SK-N-DZ (cell line): ENCODE results near the gene DEPDC5.

Source experiments
- DNase-seq: peaks from one replicate; pipeline ENCODE4 v3.0.0-alpha.2; 2015; ENCODE audit warnings: low spot score

The DEPDC5 gene

DNA sequence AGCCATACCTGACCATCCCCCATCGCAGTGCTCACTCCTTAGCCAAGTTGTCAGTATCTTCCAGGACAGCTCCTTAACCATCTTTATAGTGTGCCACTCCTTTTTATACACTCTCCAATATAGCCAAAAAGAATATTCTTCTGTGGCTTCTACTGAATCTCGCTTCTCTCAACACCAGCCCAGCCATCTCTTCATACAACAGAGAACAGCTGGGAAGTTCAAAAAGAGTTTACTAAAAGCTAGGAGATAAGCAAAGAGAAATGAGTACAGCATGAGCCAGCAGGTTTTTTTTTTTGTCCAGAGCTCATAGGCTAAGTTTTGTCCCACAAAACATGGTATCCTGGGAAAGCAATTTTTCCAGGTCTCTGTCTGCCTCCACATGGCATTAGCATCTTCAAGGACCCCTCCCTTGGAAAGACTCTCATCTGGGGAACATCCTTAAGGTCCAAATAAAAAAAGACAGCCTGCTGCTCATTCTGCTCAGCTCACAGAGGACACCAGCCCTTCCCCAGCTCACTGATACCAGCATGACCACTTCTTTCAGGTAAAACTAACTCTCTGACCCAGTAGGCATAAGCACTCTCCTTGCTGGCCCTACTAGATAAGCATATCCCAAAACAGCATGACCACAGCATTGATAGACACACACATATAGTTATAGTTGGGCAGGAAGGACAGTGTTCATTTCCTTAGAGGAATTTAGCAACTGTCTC lies 141.7 kb downstream of the DEPDC5 start:
- DNase-seq, result no peak

DNA sequence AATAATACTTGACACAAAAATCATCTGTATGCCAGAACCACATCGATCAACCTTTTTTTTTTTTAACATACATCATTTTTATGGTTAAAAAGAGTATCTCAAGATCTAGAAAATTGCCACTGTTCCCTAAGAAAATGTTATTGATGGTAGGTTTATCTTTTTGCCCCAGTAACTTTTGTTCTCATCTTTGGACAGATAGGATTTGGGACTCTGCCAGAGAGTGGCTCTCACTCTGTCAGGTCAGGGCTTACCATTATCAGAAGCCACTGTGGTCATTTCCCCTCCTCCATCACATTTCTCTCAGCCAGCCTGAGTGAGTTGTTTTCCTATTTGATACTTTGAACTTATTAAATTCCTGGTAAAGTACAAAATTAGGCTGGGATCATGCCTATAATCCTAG lies 142.7 kb downstream of the DEPDC5 start:
- no peak for DNase-seq

- no peak for DNase-seq
Measured at GRCh38 chr22:31897842-31898805, 144.3 kb downstream of the DEPDC5 start.

GRCh38 chr22:31898926-31899325 lies 145.1 kb downstream of the DEPDC5 start:
- DNase-seq, result no peak

- no peak for DNase-seq
Measured at GRCh38 chr22:31899669-31900068, 145.8 kb downstream of the DEPDC5 start.

DNA sequence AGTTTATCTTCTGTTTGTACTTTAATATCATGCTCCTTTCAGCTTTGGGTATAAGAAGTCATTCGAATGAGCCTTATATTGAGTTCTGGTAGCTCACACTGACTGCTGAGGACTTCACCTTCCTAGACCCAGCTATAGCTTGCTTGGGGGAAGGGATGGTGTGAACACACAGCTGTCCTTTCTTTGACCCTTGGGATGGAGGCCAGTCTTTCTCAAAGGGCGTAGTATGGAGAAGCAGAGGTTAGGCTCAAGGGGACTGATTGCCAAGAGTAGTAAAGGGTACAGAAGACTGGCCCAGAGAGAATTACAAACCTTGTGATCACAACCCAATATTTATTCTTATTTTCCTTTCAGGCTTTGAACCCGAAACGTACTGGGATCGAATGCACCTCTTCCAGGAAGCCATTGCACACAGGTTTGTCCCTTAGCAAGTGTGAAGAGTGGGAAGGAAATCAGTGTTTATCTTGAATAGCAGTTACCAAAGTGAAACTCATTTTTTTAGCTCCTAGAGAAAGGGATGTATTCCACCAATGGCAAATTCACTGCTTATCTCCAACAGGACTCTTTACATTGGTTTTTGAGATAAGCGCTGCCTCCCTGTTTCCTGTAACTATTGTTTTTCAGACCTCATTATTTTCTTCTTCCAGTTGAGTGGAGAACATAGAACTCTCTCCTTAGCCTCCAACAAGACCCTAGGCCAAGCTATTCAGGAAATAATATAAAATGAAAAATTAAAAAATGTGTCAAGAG lies 147.7 kb downstream of the DEPDC5 start:
- no peak for DNase-seq

DNA sequence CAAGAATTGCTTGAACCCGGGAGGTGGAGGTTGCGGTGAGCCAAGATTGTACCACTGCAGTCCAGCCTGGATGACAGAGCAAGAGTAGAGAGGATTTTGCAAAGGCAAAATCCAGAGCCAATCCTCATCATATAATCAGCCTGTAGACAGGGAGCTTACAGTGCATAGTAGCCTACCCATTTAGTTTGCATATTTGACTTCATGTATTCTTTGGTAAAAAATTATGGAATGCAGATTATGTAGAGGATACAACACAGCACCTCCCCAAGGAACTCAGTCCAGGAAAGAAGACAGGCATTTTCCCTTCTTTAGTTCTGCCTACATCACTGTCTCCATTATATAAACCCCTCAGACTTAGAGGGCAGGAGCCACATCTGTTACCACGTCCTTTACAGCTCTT lies 150.8 kb downstream of the DEPDC5 start:
- no peak for DNase-seq

DNA sequence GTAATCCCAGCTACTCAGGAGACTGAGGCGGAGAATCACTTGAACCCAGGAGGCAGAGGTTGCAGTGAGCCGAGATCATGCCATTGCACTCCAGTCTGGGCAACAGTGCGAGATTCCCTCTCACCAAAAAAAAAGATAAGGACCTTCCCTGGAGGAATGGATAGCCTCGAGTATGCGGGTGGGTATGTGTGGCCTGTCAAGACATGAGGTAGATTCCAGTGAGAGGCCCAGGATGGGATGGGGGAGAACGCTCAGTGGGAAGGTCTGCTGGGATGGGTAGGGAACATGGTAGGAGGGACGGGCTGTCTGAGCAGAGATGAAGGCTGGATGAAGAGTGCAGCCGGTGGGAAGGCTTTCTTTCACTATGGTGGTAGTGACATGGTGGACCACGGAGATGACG lies 151.5 kb downstream of the DEPDC5 start:
- no peak for DNase-seq

GRCh38 chr22:31906086-31906485 lies 152.3 kb downstream of the DEPDC5 start:
- no peak for DNase-seq

GRCh38 chr22:31906569-31906968 lies 152.8 kb downstream of the DEPDC5 start:
- DNase-seq, result no peak

DNA sequence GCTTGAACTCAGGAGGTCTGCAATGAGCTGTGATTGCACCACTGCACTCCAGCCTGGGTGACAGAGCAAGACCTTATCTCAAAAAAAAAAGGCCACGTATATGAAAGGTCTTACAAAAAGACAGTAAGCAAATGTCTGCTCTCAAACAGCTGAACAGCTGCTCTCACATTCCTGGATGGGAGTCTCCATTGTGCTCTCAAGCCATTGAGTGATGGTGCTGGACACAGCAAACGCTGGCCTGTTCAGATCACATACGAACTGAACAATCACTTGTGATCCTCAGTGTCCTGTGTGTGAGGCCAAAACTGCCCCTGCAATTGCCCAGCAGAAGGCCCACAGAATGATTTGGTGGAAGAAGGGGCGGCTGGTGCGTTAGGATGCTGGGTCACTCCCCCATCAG lies 156.2 kb downstream of the DEPDC5 start:
- no peak for DNase-seq

- no peak for DNase-seq
Measured at GRCh38 chr22:31911565-31912406, 158.0 kb downstream of the DEPDC5 start.

DNA sequence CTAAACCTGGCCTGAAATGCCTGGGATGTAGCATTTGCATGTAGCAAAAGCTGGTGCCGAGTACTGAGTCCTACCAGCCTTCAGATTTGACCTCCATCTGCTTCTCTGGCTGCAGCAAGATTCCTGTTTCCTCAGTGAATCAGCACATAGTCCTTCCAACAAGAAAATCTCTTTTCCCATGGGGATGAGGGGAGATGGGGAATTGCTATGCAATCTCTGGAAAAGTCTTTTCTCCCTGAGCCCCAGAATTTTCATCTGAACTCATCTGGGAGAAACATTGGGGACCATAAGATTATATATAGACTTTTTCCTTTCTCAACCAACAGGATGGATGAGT lies 158.6 kb downstream of the DEPDC5 start:
- no peak for DNase-seq

DNA sequence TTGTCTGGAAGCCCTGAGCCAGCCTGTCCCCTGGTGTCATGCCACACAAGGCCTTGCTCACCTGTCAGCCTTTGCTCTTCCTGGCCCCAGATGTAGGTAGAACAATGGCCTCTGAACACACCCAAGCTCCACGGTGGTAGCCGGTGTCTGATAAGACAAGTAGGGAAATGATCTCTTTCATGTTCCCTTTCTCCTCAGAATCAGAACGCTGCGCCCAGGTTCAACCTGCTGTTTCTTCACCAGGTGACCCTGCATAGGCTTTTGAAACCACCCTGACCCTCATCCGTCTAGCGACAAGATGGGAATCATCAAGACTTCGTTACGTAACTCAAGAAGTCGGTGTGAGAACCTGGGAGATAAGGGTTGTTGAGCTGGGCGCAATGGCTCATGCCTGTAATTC lies 161.8 kb downstream of the DEPDC5 start:
- DNase-seq, result no peak

DNA sequence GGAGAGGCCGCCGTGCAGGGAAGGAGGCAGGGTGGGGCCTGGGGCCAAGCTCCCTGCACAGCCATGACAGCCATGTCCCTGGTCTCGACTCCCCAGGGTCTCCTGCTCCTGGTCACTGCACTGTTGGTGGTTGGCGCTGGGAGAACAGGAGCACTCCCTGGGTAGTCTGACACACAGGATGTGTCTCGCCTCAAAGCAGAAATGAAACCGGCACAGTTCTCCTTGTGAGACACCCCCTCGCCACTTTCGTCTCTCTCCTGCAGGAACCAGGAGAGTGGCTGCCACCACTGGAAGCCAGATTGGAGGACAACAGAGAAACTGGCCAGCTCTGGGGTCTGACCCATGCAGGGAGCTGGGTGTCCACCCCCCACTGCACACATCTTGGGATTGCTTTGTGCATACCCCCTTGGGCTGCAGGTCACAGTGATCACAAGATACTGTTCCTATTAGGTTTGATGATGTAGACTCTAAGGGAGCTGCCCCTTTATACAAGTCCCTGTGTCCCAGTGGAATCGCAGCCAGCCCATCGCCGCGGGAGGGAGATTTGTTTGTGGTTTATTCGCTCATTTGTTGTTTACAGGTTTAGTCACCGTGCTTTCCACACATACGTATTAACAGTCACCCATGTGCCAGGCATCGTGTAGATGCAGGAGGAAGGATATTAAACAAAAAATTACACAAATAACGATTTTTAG lies 163.6 kb downstream of the DEPDC5 start:
- DNase-seq, result no peak

- no peak for DNase-seq
Measured at GRCh38 chr22:31919730-31920129, 165.9 kb downstream of the DEPDC5 start.

DNA sequence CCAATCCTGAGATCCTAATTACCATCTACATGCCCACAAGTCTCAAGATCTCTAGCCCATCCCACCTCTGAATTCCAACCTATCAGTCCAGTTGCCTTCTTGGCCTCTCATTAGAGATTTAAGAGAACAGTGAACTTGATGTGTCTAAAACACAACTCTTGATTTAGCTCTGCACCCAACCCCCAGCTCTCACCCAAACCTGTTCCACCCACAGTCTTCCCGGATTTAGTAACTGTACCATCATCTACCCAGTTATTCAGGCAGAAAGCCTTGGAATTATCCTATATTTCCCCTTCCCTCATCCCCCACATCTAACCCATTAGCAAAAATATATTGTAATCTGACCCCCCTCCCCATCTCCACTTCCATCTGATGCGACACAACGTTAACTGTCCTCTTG lies 166.5 kb downstream of the DEPDC5 start:
- no peak for DNase-seq

- no peak for DNase-seq
Measured at GRCh38 chr22:31921106-31921505, 167.3 kb downstream of the DEPDC5 start.

- no peak for DNase-seq
Measured at GRCh38 chr22:31922534-31922933, 168.7 kb downstream of the DEPDC5 start.

- no peak for DNase-seq
Measured at GRCh38 chr22:31923136-31923535, 169.3 kb downstream of the DEPDC5 start.

DNA sequence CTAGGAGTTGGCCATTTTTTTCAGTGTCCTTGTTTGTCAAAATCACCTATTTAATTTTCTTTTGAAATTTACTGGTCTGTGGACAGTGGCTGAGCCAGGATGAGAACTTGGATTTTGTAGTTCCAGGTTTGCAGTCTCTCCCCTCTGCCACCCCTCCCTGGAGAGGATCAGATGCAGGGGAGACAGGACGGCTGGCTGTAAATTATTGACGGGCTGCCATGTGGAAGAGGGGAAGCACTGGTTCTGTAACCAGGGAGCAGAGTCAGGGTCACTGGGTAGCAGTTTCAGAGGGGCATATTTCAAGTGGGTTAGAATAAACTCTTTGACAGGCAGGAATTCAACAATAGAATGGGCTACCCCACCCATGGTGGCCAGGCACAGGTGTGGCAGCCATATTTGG lies 169.9 kb downstream of the DEPDC5 start:
- no peak for DNase-seq
